ENCODE data around the gene AVL9. TPM values are rescaled to one million over a fixed set of nuclear protein-coding genes. Genes with fewer than 3 reads are reported as not detected.

Gene AVL9
- total RNA-seq, result 10 to 100 TPM; 44.5 to 82.5 (median 52.5) TPM

GRCh38 chr7:32495298-32496051, at the start of gene AVL9:
TSS of gene AVL9 (plus strand) at chr7:32495489. CDS start at chr7:32495710, 221 bp downstream.
- Histone ChIP-seq H3K9me3 (no peaks in the 10 kb centered on the region), H3K27me3 (no peaks in the 10 kb centered on the region), H3K4me3 (peak within 1 kb of the TSS; percentile 75 to 99 (median 96)), H3K4me1 (peaks cover 0 to 15% (median 3%) of the 10 kb centered on the region in 4 donors), H3K36me3 (no peaks in the 10 kb centered on the region), H3K27ac (peak within 1 kb of the TSS; percentile 93 to 99 (median 98))
- DNase-seq, result peak; percentile 97 to 99 (median 99)
- TF ChIP-seq POLR2A (IDR thresholded peaks at IDR 0.05), result peak; percentile 91 to 93
- TF ChIP-seq CTCF (IDR thresholded peaks at IDR 0.05), result no peak

GRCh38 chr7:32447218-32447617, 48.1 kb upstream of the AVL9 start:
- DNase-seq, result no peak
- Histone ChIP-seq H3K27ac (no peak overlapping the region), H3K9me3 (peaks cover 0 to 2% (median 0%) of the 10 kb centered on the region in 4 donors), H3K4me1 (no peaks in the 10 kb centered on the region), H3K27me3 (no peaks in the 10 kb centered on the region), H3K4me3 (no peak overlapping the region), H3K36me3 (no peaks in the 10 kb centered on the region)
- no peak for TF ChIP-seq CTCF (IDR thresholded peaks at IDR 0.05)
- no peak for TF ChIP-seq POLR2A (IDR thresholded peaks at IDR 0.05)

GRCh38 chr7:32453341-32454011, 41.8 kb upstream of the AVL9 start:
- Histone ChIP-seq H3K27ac (no peak overlapping the region), H3K36me3 (no peaks in the 10 kb centered on the region), H3K4me1 (no peaks in the 10 kb centered on the region), H3K27me3 (no peaks in the 10 kb centered on the region), H3K4me3 (no peak overlapping the region), H3K9me3 (no peaks in the 10 kb centered on the region)
- DNase-seq, result no peak
- TF ChIP-seq CTCF (IDR thresholded peaks at IDR 0.05) (no peak), POLR2A (IDR thresholded peaks at IDR 0.05) (no peak)

- Histone ChIP-seq H3K36me3 (no peaks in the 10 kb centered on the region), H3K27ac (no peak overlapping the region), H3K9me3 (no peaks in the 10 kb centered on the region), H3K4me3 (no peak overlapping the region), H3K4me1 (no peaks in the 10 kb centered on the region), H3K27me3 (no peaks in the 10 kb centered on the region)
- no peak for TF ChIP-seq POLR2A (IDR thresholded peaks at IDR 0.05)
- no peak for TF ChIP-seq CTCF (IDR thresholded peaks at IDR 0.05)
- DNase-seq, result no peak
Measured at GRCh38 chr7:32458025-32458424, 37.3 kb upstream of the AVL9 start.

GRCh38 chr7:32459788-32460187, 35.5 kb upstream of the AVL9 start:
- H3K27me3 ChIP-seq, result no peaks in the 10 kb centered on the region
- no peak for DNase-seq
- no peaks in the 10 kb centered on the region for H3K9me3 ChIP-seq
- H3K27ac ChIP-seq, result no peak overlapping the region
- no peaks in the 10 kb centered on the region for H3K36me3 ChIP-seq
- no peaks in the 10 kb centered on the region for H3K4me1 ChIP-seq
- TF ChIP-seq CTCF (IDR thresholded peaks at IDR 0.05) (no peak), POLR2A (IDR thresholded peaks at IDR 0.05) (no peak)
- no peak overlapping the region for H3K4me3 ChIP-seq

Measured in Peyer's patch (tissue), 4 donors.